ENCODE measurements around the gene CCDC180. TPM values are rescaled to one million over a fixed set of nuclear protein-coding genes. Genes with fewer than 3 reads are reported as not detected.

CCDC180 gene
- total RNA-seq, 1 donor from 2014 or later = 2.4 TPM

- Histone ChIP-seq H3K36me3 (peaks cover 29% of the 10 kb centered on the region), H3K27me3 (ENCODE audit: low read depth) (no peaks in the 10 kb centered on the region), H3K4me1 (peaks cover 31% of the 10 kb centered on the region), H3K4me3 (peak overlapping the region; percentile 26), H3K27ac (replicated peaks) (peak overlapping the region; percentile 81), H3K9me3 (replicated peaks) (peaks cover 13% of the 10 kb centered on the region)
- TF ChIP-seq CTCF (IDR thresholded peaks at IDR 0.05; ENCODE audit: borderline replicate concordance) = no peak
- no peak for DNase-seq
- intact Hi-C loops (cut with micrococcal nuclease) = no loop called here
Measured at GRCh38 chr9:97293818-97294217, 13.6 kb upstream of the CCDC180 start.

DNA sequence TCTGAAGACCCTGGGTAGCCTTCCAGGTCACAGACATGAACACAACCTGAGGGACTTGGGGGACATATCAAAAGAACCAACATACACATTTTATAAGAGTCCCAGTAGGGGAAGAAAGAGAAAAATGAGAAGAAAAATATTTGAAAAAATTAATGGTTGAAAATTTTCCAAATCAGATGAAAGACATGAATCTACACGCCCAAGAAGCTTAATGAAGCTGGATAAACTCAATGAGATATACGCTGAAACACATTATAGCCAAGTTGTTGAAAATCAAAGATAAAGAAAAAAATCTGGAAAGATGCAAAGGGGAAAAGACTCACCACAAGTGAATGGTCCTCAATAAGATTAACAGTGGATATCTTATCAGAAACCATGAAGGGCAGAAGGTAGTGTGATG, 9.6 kb upstream of the CCDC180 start:
- peaks cover 26% of the 10 kb centered on the region for H3K4me1 ChIP-seq
- H3K4me3 ChIP-seq = no peak overlapping the region
- no peak for DNase-seq
- intact Hi-C loops (cut with micrococcal nuclease) = no loop called here
- peaks cover 13% of the 10 kb centered on the region for H3K36me3 ChIP-seq
- H3K9me3 ChIP-seq (replicated peaks) = peaks cover 13% of the 10 kb centered on the region
- no peak for TF ChIP-seq CTCF (IDR thresholded peaks at IDR 0.05; ENCODE audit: borderline replicate concordance)
- H3K27ac ChIP-seq (replicated peaks) = no peak overlapping the region
- H3K27me3 ChIP-seq (ENCODE audit: low read depth) = no peaks in the 10 kb centered on the region

GRCh38 chr9:97299809-97300414, 7.5 kb upstream of the CCDC180 start:
- H3K4me3 ChIP-seq = no peak overlapping the region
- intact Hi-C loops (cut with micrococcal nuclease) = no loop called here

DNA sequence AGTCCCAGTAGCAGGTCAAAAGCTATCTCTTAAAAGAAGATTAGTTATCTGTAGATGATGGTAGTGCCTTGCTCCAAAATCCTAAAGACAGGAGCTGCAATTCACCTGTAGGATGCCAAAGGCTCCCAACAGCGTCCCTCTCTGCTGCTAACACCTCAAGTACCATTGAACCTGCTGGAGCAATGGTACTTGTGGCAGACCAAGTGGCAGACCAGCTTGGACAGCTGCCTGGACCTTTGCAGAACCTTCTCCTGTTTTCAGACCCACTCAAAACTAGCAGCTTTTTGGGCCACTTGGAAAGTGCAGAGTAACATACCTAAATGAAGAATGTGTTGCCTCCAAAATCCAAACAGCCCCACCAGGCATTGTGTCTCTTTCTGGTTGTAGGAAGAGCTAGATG, 6.9 kb upstream of the CCDC180 start:
- DNase-seq = no peak
- Histone ChIP-seq H3K4me1 (no peaks in the 10 kb centered on the region), H3K36me3 (peaks cover 8% of the 10 kb centered on the region), H3K27me3 (ENCODE audit: low read depth) (no peaks in the 10 kb centered on the region), H3K27ac (replicated peaks) (no peak overlapping the region), H3K9me3 (replicated peaks) (peaks cover 13% of the 10 kb centered on the region), H3K4me3 (no peak overlapping the region)
- intact Hi-C loops (cut with micrococcal nuclease) = no loop called here
- TF ChIP-seq CTCF (IDR thresholded peaks at IDR 0.05; ENCODE audit: borderline replicate concordance) = no peak

More at GRCh38 chr9:97299809-97300414, 7.5 kb upstream of the CCDC180 start:
- Histone ChIP-seq H3K27me3 (ENCODE audit: low read depth) (no peaks in the 10 kb centered on the region), H3K9me3 (replicated peaks) (peaks cover 13% of the 10 kb centered on the region), H3K36me3 (peaks cover 13% of the 10 kb centered on the region), H3K4me1 (peaks cover 6% of the 10 kb centered on the region), H3K27ac (replicated peaks) (no peak overlapping the region)
- no peak for TF ChIP-seq CTCF (IDR thresholded peaks at IDR 0.05; ENCODE audit: borderline replicate concordance)
- no peak for DNase-seq

DNA sequence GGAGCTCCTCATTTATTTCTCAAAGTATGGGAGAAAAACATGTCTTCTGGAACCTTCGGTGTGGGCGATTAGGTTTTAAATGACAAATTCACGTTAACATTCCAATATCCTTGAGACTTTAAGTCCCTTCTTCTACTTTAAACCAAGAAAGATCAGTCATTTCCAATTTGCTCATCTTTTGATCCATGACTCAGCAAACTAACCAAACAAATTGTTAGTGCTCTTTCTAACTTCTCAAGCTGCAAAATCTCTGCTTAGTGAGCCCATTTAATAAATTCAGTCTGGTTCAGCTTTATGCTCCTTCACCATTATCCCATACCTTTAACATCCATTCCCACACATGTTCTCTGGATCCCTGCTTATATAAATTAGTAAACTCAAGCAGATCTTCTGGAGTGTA, 5.5 kb upstream of the CCDC180 start:
- intact Hi-C loops (cut with micrococcal nuclease) = no loop called here
- TF ChIP-seq CTCF (IDR thresholded peaks at IDR 0.05; ENCODE audit: borderline replicate concordance) = no peak
- DNase-seq = no peak
- H3K9me3 ChIP-seq (replicated peaks) = peaks cover 13% of the 10 kb centered on the region
- H3K27me3 ChIP-seq (ENCODE audit: low read depth) = peaks cover under 1% of the 10 kb centered on the region
- no peak overlapping the region for H3K4me3 ChIP-seq
- peaks cover 3% of the 10 kb centered on the region for H3K4me1 ChIP-seq
- no peak overlapping the region for H3K27ac ChIP-seq (replicated peaks)
- peaks cover 8% of the 10 kb centered on the region for H3K36me3 ChIP-seq

All from left ventricle myocardium inferior (tissue), 1 donor.